Lower lobe of right lung (tissue), 2 donors: ENCODE results near the gene HKDC1. TPM values are rescaled to one million over a fixed set of nuclear protein-coding genes. Genes with fewer than 3 reads are reported as not detected.

Experiments
- ATAC-seq, 2 donors: fragments of 200-7000 bp; cut with Tn5 transposase; one replicate each; pipeline ENCODE4 v1.9.1; 2020 to 2022; ENCODE audit warnings: mild to moderate bottlenecking in 2 of 2, moderate library complexity in 2 of 2
- DNase-seq: peaks from one replicate; pipeline ENCODE4 v3.0.0-alpha.2; 2020
- H3K27ac ChIP-seq: fragments of 200-600 bp; one replicate; pipeline ENCODE4 v1.8.0; 2022
- H3K27me3 ChIP-seq: fragments of 200-600 bp; one replicate; pipeline ENCODE4 v1.8.0; 2022; ENCODE audit warnings: low read depth
- H3K36me3 ChIP-seq: fragments of 200-600 bp; one replicate; pipeline ENCODE4 v1.8.0; 2022; ENCODE audit warnings: mild to moderate bottlenecking
- H3K4me1 ChIP-seq: fragments of 200-600 bp; one replicate; pipeline ENCODE4 v1.8.0; 2022
- H3K4me3 ChIP-seq: fragments of 200-600 bp; one replicate; pipeline ENCODE4 v1.8.0; 2022; ENCODE audit warnings: mild to moderate bottlenecking
- H3K9me3 ChIP-seq: fragments of 200-600 bp; one replicate; pipeline ENCODE4 v1.8.0; 2022
- CTCF ChIP-seq: fragments of 200-600 bp; IDR thresholded peaks from one replicate; pipeline ENCODE4 v1.8.0; 2022; ENCODE audit warnings: antibody characterized with exemption, mild to moderate bottlenecking
- intact Hi-C: fragments of 100-400 bp; cut with DNase I; formaldehyde crosslinking; loops from one replicate; pipeline ENCODE4 v1.11.0; 2022
- total RNA-seq: library from RNA; stranded (reverse); fragmentation: NEBNext Ultra II Directional; extraction: Animal tissue kit (Norgen Biotek cat#: 25700); gene quantifications from one replicate; pipeline ENCODE4 v1.2.1, GENCODE V29; 2021
- donor health status: DM: no; HTN: yes; CAD: no; lungs with severe emphysema.

Gene HKDC1
- total RNA-seq, 1 donor from 2014 or later = 5.9 TPM

- Histone ChIP-seq H3K4me1 (no peaks in the 10 kb centered on the region), H3K4me3 (no peak overlapping the region), H3K9me3 (no peaks in the 10 kb centered on the region), H3K36me3 (peaks cover 92% of the 10 kb centered on the region), H3K27ac (no peak overlapping the region), H3K27me3 (no peaks in the 10 kb centered on the region)
- no peak for DNase-seq
- no peak for ATAC-seq
- TF ChIP-seq CTCF = no peak
- intact Hi-C loops = no loop called here
Measured at GRCh38 chr10:69201045-69201444, 19.1 kb upstream of the HKDC1 start.

GRCh38 chr10:69202332-69202731, 17.8 kb upstream of the HKDC1 start:
- no peak overlapping the region for H3K27ac ChIP-seq
- DNase-seq (no peak), ATAC-seq (no peak)
- H3K4me1 ChIP-seq = no peaks in the 10 kb centered on the region
- peaks cover 92% of the 10 kb centered on the region for H3K36me3 ChIP-seq
- no peaks in the 10 kb centered on the region for H3K27me3 ChIP-seq
- TF ChIP-seq CTCF = no peak
- no peak overlapping the region for H3K4me3 ChIP-seq
- intact Hi-C loops = no loop called here
- H3K9me3 ChIP-seq = no peaks in the 10 kb centered on the region

- no peak for ATAC-seq
- H3K27me3 ChIP-seq = no peaks in the 10 kb centered on the region
- TF ChIP-seq CTCF = no peak
- no peaks in the 10 kb centered on the region for H3K9me3 ChIP-seq
- intact Hi-C loops = no loop called here
- no peaks in the 10 kb centered on the region for H3K4me1 ChIP-seq
- peaks cover 60% of the 10 kb centered on the region for H3K36me3 ChIP-seq
- no peak overlapping the region for H3K4me3 ChIP-seq
- no peak overlapping the region for H3K27ac ChIP-seq
- DNase-seq = no peak
Measured at GRCh38 chr10:69208761-69209160, 11.4 kb upstream of the HKDC1 start.

GRCh38 chr10:69209787-69210484, 10.2 kb upstream of the HKDC1 start:
- peaks cover 48% of the 10 kb centered on the region for H3K36me3 ChIP-seq
- no peaks in the 10 kb centered on the region for H3K9me3 ChIP-seq

GRCh38 chr10:69211104-69211503, 9.0 kb upstream of the HKDC1 start:
- no peak overlapping the region for H3K4me3 ChIP-seq
- peaks cover 37% of the 10 kb centered on the region for H3K36me3 ChIP-seq
- no peak for TF ChIP-seq CTCF
- no peak for ATAC-seq
- no peak for DNase-seq
- H3K9me3 ChIP-seq = no peaks in the 10 kb centered on the region
- intact Hi-C loops = no loop called here
- H3K4me1 ChIP-seq = peaks cover 12% of the 10 kb centered on the region
- H3K27ac ChIP-seq = no peak overlapping the region
- H3K27me3 ChIP-seq = no peaks in the 10 kb centered on the region

More at GRCh38 chr10:69209787-69210484, 10.2 kb upstream of the HKDC1 start:
- ATAC-seq = no peak
- Histone ChIP-seq H3K27me3 (no peaks in the 10 kb centered on the region), H3K4me3 (no peak overlapping the region), H3K27ac (no peak overlapping the region), H3K4me1 (peaks cover under 1% of the 10 kb centered on the region)
- no peak for DNase-seq
- no peak for TF ChIP-seq CTCF
- intact Hi-C loops = no loop called here
